ELF-1 (cell line): ENCODE data around the gene TNFRSF14.
A peak's percentile ranks its signal among the peaks of the same experiment; 100 is the strongest.

Experiments
- DNase-seq: peaks from one replicate; pipeline ENCODE4 v3.0.0-alpha.2; 2016; ENCODE audit warnings: low read depth, low spot score

The TNFRSF14 gene

DNA sequence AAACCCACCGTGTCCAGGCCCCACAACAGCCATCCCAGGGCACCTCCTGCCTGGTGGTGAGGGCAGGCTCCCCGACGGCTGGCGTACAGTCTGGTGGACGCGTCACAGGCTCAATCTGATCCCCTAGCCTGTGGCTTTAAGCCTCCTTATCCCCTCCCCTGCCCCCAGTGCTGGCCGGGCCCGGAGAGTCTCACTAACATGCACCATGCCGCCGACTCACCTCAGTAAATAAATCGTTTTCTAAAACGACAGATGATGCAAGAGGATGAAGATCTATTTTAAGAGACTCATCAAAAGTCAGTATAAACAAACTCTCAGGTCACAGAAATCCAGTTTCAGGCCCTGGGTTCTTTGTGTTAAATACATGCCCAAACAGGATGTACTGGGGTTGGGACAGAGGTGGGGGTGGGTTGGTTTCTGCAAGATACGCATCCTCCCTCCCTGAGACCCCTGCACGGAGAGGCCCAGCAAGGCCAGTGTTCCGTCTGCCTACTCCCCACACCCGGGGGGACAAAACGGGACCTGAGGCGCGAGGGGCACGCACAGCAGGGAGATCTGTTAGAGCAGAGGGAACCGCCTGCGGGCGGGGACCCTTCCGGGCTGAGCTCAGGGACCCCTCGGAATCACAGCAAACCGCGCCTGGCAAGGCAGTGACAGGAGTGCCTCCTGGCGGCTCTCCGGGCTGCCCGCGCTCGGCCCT lies 32.8 kb upstream of the TNFRSF14 start:
- no peak for DNase-seq

- DNase-seq = no peak
Observed at GRCh38 chr1:2523891-2524609, 32.1 kb upstream of the TNFRSF14 start.

- peak; percentile 44 for DNase-seq
Observed at GRCh38 chr1:2525572-2525919, 30.6 kb upstream of the TNFRSF14 start.

DNA sequence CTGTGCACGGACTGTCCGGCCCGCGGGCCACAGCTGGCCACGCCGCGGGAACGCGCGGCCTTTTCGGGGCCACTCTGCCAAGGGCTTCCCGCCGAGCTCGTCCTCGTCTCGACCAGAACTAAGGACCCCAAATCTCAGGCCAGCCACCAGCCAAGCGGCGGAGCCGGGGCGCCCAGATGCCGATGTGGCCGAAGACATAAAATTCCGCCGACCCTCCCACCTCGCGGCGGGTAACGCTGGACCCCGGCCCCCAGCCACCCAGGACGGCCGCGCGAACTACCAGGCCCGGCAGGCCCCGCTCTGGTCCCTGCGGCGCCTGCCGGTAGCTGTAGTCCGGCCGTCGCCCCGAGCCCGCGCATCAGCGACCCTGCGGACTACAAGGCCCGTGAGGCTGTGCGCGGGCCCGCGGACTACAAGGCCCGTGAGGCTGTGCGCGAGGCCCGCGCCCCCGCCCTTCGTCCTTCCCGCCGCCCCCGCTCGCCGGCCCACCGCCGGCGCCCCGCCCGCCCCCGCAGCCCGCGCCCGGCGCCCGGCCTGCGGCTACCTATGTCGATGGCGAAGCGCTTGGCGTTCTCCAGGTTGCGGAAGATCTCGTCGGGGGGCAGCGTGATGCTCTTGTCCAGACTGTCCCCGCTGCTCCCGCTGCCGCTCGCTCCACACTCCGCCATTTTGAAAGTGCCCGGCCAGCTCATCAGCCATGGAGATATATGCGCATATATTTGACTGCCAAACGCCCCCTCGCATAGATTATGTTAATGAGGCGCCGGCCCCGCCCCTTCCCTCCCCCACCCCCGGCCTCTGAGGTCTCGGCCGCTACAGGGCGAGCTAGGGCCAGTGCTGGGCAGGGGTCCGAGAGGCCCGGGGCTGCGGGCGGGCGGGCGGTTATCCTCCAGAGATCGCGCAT lies 30.0 kb upstream of the TNFRSF14 start, which contains the start of gene PANK4:
PANK4 (minus strand) TSS at position 677 of the 904 bp plus-strand sequence; CDS start at position 668, 9 bp downstream.
- DNase-seq = peak; percentile 89

DNA sequence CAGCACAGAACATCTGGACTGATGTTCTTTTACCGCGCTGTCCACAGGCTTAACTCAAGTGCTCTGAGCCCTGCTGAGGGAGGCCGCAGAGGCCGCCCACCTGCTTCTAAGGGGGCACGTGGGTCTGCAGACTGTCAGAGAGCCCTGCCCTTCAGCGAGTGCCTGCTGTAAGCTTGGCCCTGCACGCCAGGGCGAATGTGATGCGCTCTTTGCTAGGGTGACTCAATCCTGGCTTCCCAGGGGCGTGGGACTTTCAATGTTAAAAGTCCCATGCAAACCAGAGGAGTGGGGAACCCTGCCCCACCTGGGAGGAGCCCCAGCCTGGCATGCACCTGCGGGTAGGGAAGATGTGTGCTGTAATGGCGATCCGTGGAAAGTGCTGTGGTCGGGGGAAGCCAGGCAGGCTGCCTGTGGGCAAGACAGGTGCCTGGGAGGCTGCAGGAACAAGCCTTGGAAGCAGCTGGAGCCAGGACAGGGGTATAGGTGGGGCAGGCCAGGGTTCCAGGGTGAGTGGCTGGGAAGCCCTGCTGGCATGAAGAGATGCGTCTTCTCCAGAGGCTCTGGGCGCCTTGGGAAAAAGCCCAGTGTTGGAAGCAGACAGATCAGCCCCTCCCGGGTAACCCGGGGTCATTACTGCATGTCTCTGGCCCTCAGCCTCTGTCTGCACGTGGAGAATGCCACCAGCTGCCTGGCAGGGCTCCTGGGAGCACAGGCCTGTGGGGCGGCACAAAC lies 29.2 kb upstream of the TNFRSF14 start:
- peak; percentile 62 for DNase-seq

DNA sequence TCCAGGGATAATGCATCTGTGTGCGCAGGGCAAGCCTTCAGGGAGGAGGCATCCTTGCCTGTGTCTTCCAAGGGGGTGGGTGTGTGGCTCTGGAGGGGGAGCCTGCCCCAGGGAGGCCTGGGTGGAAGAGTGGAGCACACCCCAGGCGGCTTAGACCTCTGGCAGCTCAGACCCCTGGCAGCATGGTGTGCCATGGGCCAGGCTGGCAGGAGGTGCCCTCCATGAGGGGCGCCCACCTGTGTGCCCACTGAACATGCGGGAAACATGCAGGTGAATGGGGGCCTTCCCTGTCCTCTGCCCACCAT lies 28.7 kb upstream of the TNFRSF14 start:
- DNase-seq = no peak

DNA sequence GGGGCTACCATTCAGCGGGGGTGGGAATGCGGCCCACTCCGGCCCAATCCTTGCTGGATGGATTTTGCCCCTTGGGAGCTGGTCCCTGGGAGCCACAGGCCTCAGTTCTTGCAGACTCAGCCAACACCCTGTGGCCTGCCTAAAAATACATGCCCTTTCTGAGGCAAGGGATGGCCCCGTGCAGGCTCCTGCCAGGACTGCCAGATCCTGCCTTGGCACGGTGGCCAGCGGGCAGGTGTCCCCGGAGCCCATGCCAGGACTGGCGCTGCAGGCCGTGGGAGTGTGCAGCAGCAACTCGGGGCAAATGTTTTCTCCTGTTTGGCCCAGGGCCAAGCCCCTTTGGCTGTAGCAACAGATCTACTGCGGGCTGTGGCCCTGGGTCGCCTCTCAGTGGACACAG lies 28.2 kb upstream of the TNFRSF14 start:
- DNase-seq = no peak

GRCh38 chr1:2528611-2528965 lies 27.6 kb upstream of the TNFRSF14 start:
- no peak for DNase-seq

GRCh38 chr1:2528966-2529783 lies 27.0 kb upstream of the TNFRSF14 start:
- peak; percentile 71 for DNase-seq

DNA sequence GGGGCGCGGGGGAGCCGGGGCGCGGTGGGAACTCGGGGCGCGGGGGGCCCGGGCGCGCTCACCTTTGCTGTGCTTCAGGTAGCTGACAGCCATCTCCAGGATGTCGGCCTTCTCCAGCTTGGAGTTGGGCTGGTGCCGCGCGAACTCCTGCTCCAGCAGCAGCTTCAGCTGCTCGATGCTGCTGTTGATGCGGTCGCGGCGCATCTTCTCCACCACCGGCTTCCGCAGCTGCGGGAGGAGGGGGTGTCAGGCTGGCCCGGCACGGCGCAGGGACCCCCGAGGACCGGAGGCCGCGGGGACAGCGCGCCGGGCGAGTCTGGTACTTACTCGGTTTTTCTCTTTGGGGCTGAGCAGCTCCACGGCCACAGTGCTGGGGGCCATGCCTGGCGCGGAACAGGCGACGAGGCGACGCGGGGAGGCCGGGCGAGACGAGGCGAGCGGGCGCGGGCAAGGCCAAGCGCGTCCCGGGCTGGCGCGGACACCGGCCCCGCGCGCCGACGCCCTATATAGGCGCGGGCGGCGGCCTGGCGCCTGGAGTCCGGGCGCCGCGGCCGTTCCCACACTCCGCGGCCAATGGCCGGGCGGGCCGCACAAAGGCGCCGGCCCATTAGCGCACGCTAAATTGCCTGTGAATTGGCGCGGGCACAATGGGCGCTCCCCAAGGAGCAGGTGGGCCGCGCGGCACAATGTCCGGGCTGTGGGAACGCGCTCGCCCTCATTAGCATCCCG lies 26.2 kb upstream of the TNFRSF14 start, which contains the start of gene HES5:
HES5 (minus strand) TSS at position 480 of the 729 bp plus-strand sequence; CDS start at position 381, 99 bp downstream.
- DNase-seq = no peak

DNA sequence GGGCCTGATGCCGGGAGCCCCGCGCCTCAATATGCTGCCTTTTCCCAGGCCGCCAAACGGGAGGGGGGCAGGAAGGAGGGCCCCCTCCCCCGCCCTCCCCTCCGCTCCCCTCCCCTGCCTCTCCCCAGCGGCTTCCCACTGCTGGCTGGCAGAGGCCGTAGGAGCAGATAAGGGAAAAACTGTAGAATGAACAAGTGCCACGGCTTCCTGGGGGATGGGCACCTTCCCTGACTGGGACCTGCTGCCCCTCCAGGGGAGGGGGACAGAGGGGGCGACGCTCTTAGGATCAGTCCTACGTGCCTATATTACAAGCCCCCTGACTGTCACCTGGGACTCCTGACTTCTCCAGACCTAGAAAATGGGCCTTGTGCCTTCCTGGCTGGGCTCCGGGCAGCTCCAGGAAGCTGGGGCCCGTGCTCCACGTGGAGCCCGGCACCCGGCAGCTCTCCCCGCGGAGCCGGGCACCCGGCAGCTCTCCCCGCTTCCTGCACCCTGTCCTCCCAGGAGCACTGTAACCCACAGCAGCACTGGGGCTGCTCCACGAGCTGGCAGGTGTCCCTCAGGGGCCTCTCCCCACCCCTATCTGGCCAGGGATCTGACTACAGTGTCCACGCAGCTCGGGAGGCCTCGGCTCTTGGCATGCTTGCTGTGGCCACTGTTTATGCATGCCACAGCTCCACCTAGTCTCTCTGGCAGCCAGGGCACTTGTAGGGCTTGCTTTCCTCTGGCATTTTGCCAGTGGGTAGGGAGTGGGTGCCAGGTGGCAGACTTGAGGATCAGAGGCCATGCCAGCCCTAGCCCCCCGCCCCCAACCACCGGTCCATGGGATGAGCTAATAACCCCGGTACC lies 25.4 kb upstream of the TNFRSF14 start:
- no peak for DNase-seq

DNA sequence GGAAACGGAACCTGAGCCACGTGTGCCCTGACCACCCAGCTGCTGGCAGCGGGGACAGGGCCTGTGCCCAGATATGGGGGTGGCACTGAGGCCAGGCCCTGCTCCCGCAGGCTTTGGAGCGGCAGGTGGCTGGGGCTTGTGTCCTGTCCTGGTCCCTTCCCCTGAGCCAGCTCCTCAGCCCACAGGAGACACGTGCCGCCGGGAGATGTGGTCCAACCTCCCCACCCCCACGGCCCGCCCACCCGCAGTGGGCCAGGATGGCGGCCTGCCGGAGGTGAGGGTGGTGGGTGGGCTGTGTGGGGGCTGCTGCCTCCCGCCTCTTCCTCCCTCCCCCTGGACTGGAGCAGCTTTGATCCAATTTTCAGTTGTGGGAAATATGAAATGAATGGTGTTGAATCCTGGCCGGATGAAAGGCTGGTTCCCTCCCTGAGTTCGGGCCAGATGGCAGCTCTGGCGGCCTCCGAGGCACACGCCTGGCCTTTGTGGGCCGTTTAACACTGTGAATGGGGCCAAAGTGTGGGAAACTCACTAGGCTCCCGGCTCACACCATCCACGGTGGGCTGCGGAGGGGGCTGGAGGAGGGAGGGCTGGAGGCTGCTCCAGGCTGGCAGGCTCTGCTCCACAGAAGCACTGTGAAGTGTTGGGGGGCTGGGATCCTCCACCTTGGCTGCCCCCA lies 23.5 kb upstream of the TNFRSF14 start:
- no peak for DNase-seq

GRCh38 chr1:2533365-2533764 lies 22.8 kb upstream of the TNFRSF14 start:
- no peak for DNase-seq

- no peak for DNase-seq
Observed at GRCh38 chr1:2534315-2534686, 21.9 kb upstream of the TNFRSF14 start.

DNA sequence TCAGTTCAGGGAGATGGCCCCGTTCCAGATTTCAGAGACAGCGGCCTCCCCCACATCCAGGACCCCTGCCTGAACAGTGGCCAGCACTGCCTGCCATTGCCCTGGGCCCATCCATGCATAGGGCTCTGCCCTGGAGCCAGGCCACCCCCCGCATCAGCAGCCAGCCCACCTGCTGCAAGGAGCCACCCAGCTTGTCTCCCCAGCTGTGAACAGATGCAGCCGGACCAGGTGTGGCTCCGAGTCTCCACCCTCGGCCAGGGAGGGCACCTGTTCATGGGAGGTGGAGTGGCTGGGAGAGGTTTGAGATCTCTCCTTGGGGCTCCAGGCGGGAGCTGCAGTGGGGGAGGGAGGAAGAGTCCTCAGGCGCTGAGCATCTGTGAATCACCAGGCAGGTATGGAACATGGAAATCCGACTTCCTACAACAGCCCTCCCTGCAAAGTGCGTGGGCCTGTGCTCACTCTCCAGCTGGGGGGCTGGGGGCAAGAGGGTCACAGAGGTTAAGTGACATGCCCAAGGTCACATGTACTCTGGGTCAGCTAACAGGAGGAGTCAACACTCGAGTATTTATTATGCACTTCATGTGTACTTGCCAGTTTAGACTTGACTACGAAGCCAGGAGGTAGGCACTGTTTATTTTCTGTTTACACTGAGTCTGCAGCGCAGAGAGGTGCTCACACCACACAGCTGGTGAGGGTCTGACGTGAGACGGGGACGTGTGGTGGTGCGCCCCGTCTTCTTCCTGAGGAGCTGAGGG lies 21.3 kb upstream of the TNFRSF14 start:
- peak; percentile 69 for DNase-seq

DNA sequence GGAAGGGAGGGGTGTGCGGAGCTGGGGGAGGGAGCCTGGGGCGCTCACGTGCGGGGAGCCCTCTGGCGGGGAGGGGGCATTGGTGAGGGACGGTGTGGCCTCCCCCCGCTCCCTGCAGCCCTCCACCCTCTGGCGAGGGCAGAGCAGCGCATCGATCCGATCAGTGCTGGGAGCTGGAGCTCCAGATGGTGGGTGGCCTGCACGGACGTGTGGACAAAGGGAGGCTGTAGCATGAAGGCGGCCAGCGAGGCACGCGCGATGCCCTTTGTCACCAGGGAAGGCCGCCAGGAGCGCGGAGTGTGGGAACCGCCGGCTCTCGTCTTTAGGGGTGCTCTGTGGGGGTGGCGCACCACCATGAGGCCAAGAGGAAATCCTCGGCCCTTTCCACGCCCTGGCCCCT lies 20.7 kb upstream of the TNFRSF14 start:
- no peak for DNase-seq

DNA sequence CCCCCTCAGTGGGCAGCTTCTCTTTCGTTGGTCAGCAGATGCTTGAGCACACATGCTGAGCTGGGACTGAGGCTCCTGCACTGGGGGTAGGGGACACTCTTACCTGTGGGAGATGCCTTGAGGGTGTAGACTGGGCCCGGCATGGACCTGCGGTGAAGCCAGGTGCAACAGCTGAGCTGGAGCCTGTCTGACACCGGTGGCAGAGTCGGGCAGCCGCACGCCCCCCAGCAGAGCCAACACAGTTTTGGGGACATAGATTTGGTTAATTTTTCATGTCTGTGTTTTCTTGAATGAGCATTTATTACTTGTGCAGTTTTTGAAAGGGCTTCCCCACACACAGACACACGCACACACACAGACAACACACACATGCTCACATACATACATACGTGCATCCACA lies 20.2 kb upstream of the TNFRSF14 start:
- no peak for DNase-seq

GRCh38 chr1:2537784-2538115 lies 18.4 kb upstream of the TNFRSF14 start:
- DNase-seq = no peak
